Forelimb muscle (tissue), 1 donor: ENCODE measurements around the gene AJUBA. TPM values are rescaled to one million over a fixed set of nuclear protein-coding genes. Genes with fewer than 3 reads are reported as not detected.
A peak's percentile ranks its signal among the peaks of the same experiment; 100 is the strongest.
"Not testable (repeated sequence)": the region's sequence is repeated elsewhere in the genome, so short reads cannot be mapped to it uniquely, and the experiment has no call there.

Experiments used
- DNase-seq: peaks from one replicate; pipeline ENCODE4 v3.0.0-alpha.2; 2013; ENCODE audit warnings: low read depth
- polyA plus RNA-seq: library from polyadenylated mRNA; unstranded; fragments of 120-200 nt; gene quantifications from one replicate; pipeline ENCODE4 v1.2.1, GENCODE V29; 2013; ENCODE audit not compliant: insufficient read length

Gene AJUBA
- polyA plus RNA-seq, 1 donor, result 44.8 TPM

- peak; percentile 95 for DNase-seq
Measured at GRCh38 chr14:23006544-23007419, 24.4 kb upstream of the AJUBA start.

GRCh38 chr14:23006188-23006534, 23.8 kb upstream of the AJUBA start:
- DNase-seq, result no peak

- DNase-seq, result no peak
Measured at GRCh38 chr14:23005451-23006187, 23.3 kb upstream of the AJUBA start.

DNA sequence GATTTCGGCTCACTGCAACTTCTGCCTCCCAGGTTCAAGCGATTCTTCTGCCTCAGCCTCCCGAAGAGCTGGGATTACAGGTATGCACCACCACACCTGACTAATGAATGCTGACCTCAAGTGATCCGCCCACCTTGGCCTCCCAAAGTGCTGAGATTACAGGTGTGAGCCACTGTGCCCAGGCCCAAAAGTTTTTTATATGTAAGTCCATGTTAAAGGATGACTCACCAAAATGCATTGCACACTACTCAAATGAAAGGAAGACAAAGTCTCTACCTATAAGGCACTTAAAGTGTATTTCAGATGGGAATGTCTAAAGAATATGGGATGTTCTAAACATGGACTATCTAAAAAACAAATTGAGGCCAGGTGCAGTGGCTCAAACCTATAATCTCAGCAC, 21.9 kb upstream of the AJUBA start:
- not testable (repeated sequence) for DNase-seq

DNA sequence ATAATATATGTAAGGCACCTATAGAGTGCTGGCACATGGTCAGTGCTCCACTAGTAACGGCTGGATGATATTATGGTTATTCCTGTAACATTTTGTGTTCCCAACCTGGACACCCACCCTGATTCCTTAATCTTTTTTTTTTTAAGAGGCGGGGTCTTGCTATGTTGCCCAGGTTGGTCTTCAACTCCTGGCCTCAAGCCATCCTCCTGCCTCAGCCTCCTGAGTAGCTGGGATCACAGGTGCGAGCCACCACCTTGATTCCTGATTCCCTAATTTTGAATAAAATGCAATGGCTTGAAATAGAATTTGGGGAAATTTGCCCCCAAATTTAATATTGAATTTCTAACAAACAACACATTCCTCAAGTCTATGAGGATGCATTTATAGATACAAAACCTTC, 20.2 kb upstream of the AJUBA start:
- no peak for DNase-seq

DNA sequence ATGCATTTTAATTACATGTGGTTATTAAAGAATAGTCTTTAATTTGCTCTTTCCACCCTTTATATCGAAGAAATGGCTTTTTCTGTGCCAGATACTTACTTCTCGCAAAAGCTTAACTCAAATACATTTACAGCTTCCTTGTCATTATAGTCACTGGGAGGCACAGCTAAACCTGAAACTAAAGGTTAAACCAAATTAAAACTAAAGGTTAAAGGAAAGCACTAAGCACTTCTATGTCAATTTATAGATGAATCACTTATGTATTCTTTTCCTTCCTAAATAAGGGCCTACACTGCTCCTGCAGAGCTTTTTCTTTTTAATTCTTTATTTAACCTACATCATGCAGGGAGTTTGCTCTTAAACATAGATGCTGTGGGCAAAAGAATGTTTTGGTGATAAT, 18.5 kb upstream of the AJUBA start:
- DNase-seq, result no peak

DNA sequence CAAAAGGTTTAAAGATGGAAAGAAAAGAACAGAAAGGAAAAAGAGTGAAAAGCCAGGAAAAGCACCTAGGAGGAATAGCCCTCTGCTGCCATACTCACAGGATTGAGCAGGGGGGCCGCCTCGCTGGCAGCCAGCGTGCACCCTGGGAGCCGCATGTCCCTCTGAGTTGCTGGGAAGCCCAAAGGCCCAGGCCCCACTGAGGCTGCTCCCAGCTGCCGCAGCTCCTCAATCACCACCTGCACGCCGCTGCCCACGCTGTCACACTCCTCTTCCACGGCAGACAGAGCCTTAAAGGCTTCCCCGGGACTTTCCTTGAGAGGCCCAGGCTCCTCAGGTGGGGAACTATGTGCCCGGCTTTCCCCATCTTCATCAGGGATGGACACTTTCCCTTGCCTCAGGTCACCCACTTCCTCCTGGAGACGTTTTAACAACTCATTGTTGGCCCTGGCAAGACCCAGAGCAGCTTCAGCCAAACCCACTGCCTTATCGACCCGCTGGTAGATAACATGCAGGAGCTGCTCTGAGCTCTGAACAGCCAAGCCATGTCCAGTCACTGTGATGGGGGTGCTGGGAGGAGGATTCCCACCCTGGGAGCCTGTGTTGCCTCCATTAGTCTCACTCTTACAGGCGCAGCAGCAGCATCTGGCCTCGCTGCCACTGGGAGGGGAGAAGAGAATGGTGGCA, 16.1 kb upstream of the AJUBA start:
- DNase-seq, result no peak

DNA sequence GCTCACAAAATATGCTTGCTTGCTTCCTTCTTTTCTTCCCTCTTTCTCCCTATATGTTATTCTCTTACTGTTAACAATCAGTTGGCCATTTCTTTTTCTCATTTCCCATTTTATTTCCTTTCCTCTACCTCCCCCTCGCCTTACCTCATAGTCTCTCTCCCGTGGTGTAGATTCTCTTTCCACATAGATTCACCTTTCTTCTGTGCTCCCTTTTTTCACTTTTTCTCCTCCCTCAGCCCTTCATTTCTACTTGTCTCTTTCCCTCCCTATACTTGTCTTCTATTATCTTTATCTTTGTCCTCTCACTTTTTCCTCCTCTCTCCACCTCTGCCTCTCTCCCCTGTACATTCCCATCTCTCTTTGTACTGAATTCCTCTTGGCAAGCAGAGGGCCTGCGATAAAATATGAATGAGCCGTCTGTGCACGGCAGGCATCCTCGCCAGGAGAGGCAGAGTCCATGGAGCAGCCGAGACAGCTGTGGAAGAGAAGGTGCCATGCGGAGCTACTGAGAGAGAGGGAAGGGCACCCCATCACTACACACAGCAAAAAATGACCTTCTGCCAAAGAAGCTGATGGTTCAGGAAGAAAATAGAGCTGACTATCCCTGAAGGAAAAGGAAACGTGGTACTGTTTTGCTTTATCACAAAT, 15.4 kb upstream of the AJUBA start:
- DNase-seq, result no peak

DNA sequence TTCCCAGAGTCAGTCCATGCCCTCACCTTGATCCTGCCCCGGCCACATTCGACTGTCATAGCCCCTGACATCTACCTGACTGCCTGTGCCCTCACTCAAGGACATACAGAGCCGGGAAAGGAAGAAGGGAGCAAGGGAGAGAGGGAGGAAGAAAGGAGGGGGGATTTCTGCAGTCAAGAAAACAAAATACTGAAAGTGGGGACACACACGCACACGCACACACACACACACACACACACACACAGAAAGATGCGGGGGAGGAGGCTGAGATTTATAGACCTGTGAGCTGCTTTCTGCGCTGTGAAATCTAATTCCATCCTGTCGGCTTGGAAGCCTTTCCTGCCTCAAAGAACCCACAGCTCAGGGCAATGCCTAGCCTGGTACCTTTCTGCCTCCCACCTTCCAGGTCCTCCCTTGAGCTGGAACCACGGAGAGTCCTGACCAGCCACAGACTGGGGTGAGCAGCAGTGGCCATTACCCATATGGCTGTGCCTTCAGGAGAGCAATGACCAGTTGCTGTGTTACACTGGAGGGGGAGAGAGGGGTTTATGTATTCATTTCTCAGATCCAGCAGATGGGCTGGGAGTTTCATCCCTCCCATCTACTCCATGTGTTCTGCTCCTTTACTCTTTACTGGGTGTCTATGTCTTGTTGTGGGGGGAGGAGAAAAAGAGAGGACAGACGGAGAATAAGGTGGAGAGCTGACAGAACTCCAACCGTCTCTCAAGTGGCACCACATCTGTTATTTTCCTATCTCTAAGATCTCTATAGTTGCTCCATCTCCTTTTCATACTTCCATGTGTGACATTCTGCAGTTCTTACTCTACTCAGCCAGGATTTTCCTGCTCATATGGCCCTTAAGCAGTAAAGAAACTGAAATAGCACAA, 14.7 kb upstream of the AJUBA start:
- no peak for DNase-seq

GRCh38 chr14:22995889-22996625, 13.7 kb upstream of the AJUBA start:
- no peak for DNase-seq

- DNase-seq, result no peak
Measured at GRCh38 chr14:22994762-22995275, 12.5 kb upstream of the AJUBA start.

- no peak for DNase-seq
Measured at GRCh38 chr14:22993517-22993916, 11.2 kb upstream of the AJUBA start.

GRCh38 chr14:22991852-22992251, 9.5 kb upstream of the AJUBA start:
- DNase-seq, result no peak

GRCh38 chr14:22987291-22987690, 4.9 kb upstream of the AJUBA start:
- DNase-seq, result no peak

DNA sequence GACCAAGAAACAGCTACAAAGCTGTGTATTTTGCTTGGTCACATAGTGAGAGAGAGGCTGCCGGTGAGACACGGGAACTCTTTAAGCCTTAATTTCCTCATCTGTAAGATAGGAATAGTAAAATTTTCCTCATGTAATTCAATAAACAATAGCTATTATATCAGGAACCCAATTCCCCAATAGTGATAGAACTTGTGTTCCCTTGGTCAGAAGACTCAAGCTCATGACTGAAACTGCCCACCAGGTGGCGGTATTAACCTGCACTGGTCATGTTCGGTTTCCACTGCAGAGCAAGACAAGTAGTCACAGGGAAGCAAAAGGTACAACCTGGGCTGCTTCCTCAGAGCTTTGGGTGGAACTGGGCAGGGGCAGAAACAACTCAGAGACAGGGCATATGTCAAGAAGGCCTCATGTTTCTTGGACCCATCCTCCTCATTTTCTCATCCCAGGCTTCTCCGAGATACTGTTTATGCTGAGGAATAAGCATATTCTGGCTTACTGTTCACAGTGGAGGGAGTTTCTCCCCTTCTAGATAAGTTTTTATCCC, 4.2 kb upstream of the AJUBA start:
- peak; percentile 84 for DNase-seq

DNA sequence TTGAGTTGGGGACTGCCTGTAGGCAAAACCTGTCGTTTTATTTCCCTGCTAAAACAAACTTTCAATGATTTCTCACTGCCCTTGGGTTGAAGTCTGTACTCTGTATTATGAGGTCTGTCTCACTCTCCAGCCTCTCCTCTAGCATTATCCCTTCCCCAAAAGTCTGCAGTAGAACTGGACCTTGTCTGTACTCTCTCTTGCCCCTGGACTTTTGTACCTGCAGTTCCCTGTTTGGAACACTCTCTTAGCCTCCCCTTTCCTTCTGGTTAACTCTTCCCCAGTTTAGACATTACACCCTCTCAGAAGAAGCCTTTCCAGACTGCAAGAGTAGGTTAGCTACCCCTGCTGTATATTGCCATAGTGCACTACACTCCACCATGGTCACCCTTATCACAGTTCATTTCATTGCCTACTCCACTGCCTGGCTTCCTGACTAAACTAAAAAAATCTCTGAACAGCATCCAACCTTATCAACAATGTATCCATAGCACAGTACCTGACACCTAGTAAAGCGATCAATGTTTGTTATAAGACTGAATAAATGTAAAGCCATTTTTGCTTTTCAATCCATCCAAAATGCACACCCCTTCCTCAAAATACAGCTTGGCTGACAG, 3.6 kb upstream of the AJUBA start:
- DNase-seq, result no peak

GRCh38 chr14:22984959-22985658, 2.8 kb upstream of the AJUBA start:
- DNase-seq, result no peak

DNA sequence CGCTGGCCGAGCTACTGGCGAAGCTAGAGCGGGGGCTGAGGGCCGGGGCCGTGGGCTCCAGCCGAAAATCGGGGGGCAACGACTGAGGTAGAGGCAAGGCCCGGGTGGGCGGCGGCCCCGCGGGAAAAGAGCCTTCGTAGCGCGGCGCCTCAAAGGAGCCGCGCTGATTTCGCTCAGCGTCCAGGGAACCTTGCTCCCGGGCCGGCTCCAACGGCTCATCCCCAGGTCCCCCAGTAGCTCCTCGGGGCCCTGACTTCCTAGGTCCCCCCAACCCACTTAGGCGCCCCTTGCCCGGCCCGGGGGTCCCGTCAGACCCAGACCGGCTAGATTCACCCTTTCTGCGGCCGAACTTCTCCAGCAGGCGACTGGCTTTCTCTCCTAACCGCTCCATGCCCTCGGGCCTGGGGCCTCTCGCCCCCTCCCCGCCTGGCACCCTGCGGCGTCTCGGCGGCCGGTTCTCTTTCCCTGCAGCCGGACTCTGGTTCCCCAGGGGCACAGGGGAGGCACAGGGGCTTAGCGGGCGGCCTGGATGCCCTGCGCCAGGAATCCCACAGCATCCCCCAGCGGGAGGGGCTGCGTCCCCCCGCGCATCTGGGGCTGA, 375 bp downstream of the AJUBA start:
- no peak for DNase-seq
